ENCODE measurements around the gene TIPRL.
"Not testable (repeated sequence)": the region's sequence is repeated elsewhere in the genome, so short reads cannot be mapped to it uniquely, and the experiment has no call there.

TIPRL gene

DNA sequence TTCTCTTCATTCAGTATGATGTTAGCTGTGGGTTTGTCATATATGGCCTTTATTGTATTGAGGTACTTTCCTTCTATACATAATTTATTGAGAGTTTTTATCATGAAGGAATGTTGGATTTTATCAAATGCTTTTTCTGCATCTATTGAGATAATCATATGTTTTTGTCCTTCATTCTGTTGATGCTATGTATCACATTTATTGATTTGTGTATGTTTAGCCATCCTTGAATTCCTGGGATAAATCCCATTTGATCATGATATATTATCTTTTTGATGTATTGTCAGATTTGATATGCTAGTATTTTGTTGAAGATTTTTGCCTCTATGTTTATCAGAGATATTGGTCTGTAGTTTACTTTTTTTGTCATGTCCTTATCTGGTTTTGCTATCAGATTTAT is 21.1 kb upstream of the TIPRL start:
- in situ Hi-C loops (cut with HindIII; ENCODE audit: low sequenced_read_pairs), result no loop called here

DNA sequence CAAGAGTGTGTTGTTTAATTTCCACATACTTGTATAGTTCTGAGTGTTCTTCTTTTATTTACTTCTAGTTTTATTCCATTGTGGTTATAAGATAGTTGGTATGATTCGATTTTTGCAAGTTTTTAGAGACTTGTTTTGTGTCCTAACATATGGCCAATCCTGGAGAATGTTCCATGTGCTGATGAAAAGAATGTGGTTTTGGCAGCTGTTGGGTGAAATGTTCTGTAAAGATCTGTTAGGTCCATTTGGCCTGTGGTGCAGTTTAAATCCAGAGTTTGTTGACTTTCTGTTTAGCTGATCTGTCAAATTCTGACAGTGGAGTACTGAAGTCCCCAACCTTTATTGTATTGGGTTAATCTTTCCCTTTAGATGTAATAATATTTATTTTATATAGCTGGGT is 19.5 kb upstream of the TIPRL start:
- in situ Hi-C loops (cut with HindIII; ENCODE audit: low sequenced_read_pairs), result no loop called here

DNA sequence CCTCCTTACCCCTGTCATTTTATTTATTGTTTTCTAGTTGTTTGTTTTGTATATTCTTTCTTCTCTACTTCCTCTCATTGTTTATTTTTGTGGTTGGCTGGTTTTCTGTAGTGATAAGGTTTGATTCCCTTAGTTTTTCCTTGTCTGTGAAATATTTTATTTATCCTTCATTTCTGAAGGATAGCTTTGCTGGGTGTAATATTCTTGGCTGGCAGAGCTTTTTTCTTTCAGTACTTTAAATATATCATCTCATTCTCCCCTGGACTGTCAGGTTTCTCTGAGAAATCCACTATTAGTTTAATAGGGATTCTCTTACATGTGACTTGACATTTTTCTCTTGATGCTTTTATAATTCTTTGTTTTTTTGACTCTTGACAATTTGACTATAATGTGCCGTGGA is 18.8 kb upstream of the TIPRL start:
- in situ Hi-C loops (cut with HindIII; ENCODE audit: low sequenced_read_pairs), result loop anchor here (5.0 kb wide), 1 partner anchor 77 kb away; no protein-coding TSS in a partner anchor

GRCh38 chr1:168161459-168161858 is 17.3 kb upstream of the TIPRL start:
- in situ Hi-C loops (cut with HindIII; ENCODE audit: low sequenced_read_pairs), result loop anchor here (5.0 kb wide), 1 partner anchor 76 kb away; no protein-coding TSS in a partner anchor

- in situ Hi-C loops (cut with HindIII; ENCODE audit: low sequenced_read_pairs), result loop anchor here (5.0 kb wide), 1 partner anchor 74 kb away; no protein-coding TSS in a partner anchor
Observed at GRCh38 chr1:168163670-168164069, 15.1 kb upstream of the TIPRL start.

DNA sequence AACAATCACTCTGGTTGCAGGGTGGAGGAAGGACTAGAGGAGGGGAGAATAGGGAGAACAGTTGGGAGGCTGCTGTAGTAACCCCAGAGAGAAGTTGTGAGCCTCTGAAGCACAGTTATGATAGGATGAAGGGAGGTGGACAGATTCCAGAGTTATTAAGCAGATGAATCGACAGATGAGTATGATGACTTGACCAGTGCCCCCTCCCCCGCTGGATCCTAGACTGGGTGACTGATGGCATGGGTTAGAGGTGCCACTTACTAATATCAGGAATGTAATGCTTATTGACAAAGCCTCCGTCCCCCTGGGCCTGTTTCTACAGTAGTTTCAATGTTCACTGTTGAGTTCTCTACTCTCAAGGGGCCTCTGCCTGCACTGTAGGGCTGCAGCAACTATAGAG is 14.0 kb upstream of the TIPRL start:
- in situ Hi-C loops (cut with HindIII; ENCODE audit: low sequenced_read_pairs), result loop anchor here (5.0 kb wide), 1 partner anchor 73 kb away; no protein-coding TSS in a partner anchor

DNA sequence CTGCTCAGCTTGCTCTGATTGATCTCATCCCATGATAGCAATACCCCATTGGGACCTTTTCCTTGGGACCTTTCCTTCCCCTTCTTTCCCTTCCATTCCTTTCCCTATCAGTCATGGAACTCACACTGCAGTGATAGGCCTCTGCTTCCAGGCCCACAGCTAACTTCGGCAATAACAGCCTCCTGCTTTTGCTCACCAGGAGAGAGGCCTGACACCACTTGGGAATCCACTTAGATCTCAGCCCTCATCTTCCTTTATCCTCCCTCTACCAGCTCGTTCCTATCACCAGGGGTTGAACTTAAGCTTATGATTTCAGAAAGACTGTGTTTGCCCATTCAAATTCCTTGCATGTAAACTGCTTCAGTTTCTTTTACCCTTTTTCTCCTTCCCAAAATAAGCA is 11.0 kb upstream of the TIPRL start:
- in situ Hi-C loops (cut with HindIII; ENCODE audit: low sequenced_read_pairs), result no loop called here

- in situ Hi-C loops (cut with HindIII; ENCODE audit: low sequenced_read_pairs), result no loop called here
Observed at GRCh38 chr1:168170564-168171508, 7.9 kb upstream of the TIPRL start.

- in situ Hi-C loops (cut with HindIII; ENCODE audit: low sequenced_read_pairs), result no loop called here
Observed at GRCh38 chr1:168172250-168172915, 6.4 kb upstream of the TIPRL start.

DNA sequence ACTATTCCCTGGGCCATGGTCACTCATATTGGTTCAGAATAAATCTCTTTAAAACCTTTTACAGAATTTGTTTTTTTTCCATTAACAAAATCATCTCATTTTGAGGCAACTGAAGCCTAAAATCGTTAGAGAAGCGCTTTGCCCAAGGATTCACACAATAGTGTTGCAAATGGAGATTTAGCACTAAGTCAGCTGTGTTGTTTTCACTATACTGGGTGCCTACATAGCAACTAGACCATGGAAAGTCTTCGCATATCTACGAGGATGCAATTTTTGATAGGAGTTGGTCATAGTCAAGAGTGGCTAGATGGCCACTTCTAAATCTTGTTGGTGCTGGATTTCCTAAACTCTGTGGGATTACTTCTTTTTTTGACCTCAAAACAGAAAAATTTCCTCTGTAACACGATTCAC is 530 bp upstream of the TIPRL start:
- in situ Hi-C loops (cut with HindIII; ENCODE audit: low sequenced_read_pairs), result no loop called here

DNA sequence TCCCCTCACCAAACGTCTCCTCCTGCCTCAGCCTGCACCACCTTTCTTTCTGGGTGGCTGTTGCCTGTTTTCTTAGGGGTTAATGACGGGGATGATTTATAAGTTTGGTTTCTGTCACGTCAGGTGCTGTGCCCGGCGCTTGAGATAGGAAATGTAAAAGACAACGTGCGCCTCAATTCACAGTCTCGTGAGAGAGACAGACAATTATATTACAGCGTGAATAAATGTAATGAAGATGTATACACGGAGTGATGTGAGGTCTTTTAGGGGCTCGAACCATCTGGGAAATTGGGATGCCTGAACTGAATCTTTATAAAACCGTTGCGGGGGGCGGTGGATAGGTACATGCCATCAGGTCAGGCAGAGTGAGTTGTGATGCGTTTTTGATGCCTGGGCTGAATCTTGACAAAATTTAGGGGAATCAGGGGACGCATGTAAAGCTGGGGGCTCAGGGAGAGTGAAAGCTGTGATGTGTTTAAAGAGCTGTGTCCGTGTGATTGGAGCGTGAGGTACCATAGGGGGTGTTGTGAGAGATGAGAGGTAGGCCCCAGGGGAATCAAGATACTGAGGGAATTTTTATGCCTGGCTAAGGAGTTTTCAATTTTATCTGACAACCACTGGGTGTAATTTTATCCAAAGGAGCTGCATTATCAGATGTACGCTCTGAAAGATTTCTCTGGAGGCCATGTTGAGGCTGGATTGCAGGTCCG is 831 bp downstream of the TIPRL start:
- in situ Hi-C loops (cut with HindIII; ENCODE audit: low sequenced_read_pairs), result no loop called here

DNA sequence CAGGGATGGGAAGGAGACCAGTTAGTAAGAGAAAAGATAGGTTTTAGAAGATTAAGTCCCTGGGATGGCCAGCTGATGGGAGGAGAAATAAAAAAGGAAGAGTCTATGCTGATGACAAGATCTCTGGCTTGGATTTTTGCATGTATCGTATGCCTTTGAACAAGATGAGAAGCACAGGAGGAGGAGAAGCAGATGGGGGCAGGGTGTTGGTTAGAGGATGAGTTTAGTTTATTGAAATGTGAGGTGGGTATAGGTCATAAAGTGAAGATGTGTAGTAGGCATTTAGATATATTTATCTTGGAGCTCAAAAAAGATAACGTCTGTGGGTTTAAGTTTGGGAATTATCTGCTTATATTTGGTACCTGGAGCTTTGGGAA is 1.4 kb downstream of the TIPRL start:
- in situ Hi-C loops (cut with HindIII; ENCODE audit: low sequenced_read_pairs), result no loop called here

DNA sequence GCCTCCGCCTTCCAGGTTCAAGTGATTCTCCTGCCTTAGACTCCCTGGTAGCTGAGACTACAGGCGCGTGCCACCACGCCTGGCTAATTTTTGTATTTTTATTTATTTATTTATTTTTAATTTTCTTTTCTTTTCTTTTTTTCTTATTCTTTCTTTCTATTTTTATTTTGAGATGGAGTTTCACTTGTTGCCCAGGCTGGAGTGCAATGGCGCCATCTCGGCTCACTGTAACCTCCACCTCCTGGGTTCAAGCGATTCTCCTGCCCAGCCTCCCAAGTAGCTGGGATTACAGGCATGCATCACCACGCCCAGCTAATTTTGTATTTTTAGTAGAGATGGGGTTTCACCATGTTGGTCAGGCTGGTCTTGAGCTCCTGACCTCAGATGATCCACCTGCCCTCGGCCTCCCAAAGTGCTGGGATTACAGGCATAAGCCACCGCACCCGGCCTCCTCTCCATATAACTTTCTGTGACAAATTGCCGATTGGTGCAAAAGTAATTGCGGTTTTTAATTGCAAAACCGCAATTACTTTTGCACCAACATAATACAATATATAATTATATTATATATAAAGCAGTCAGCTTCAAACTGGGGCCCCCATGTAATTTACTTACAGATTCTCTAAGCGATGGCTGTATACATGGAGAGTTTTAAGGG is 2.4 kb downstream of the TIPRL start:
- in situ Hi-C loops (cut with HindIII; ENCODE audit: low sequenced_read_pairs), result not testable (repeated sequence)

GRCh38 chr1:168187177-168187576 is 8.4 kb downstream of the TIPRL start:
- in situ Hi-C loops (cut with HindIII; ENCODE audit: low sequenced_read_pairs), result no loop called here

- in situ Hi-C loops (cut with HindIII; ENCODE audit: low sequenced_read_pairs), result no loop called here
Observed at GRCh38 chr1:168190403-168190802, 11.6 kb downstream of the TIPRL start.

- in situ Hi-C loops (cut with HindIII; ENCODE audit: low sequenced_read_pairs), result no loop called here
Observed at GRCh38 chr1:168195199-168196135, 16.7 kb downstream of the TIPRL start.

- in situ Hi-C loops (cut with HindIII; ENCODE audit: low sequenced_read_pairs), result no loop called here
Observed at GRCh38 chr1:168199056-168199455, 20.3 kb downstream of the TIPRL start.

GRCh38 chr1:168202941-168203654 is 24.3 kb downstream of the TIPRL start:
- in situ Hi-C loops (cut with HindIII; ENCODE audit: low sequenced_read_pairs), result no loop called here

- in situ Hi-C loops (cut with HindIII; ENCODE audit: low sequenced_read_pairs), result no loop called here
Observed at GRCh38 chr1:168206111-168206510, 27.3 kb downstream of the TIPRL start.
